Keratinocyte (primary cell): ENCODE data around the gene ETNPPL. TPM values are rescaled to one million over a fixed set of nuclear protein-coding genes. Genes with fewer than 3 reads are reported as not detected.

Source experiments
- DNase-seq: peaks from one replicate; pipeline ENCODE4 v3.0.0-alpha.2; 2011; ENCODE audit warnings: low read depth, missing footprints, low spot score
- FAIRE-seq: peaks from 2 replicates; lab custom pipeline; 2011; peaks lifted over from hg19 to GRCh38; lab: Jason Lieb, UNC
- H2AFZ ChIP-seq: 2 replicates; pipeline ENCODE4 v1.6.0; 2012; ENCODE audit warnings: low read length, control low read depth, inconsistent platforms; ENCODE audit not compliant: control insufficient read depth
- H3K27ac ChIP-seq: 2 replicates; pipeline ENCODE4 v1.5.1; 2011; ENCODE audit warnings: low read length; ENCODE audit not compliant: control insufficient read depth, insufficient read depth
- H3K27me3 ChIP-seq: 3 replicates; pipeline ENCODE4 v1.6.0; 2011; ENCODE audit warnings: low read length; ENCODE audit not compliant: control insufficient read depth, insufficient read depth; ENCODE audit errors: extremely low read depth
- H3K36me3 ChIP-seq, 2 experiments: 2 replicates in 1 of 2; 3 replicates in 1 of 2; pipeline ENCODE4 v1.5.1; 2011; ENCODE audit warnings: low read length in 2 of 2, mild to moderate bottlenecking in 1 of 2; ENCODE audit not compliant: control insufficient read depth in 2 of 2, insufficient read depth in 2 of 2; ENCODE audit errors: extremely low read depth in 1 of 2
- H3K4me1 ChIP-seq: 3 replicates; pipeline ENCODE4 v1.5.1; 2011; ENCODE audit warnings: low read length; ENCODE audit not compliant: control insufficient read depth, insufficient read depth; ENCODE audit errors: extremely low read depth
- H3K4me2 ChIP-seq: 3 replicates; pipeline ENCODE4 v1.6.0; 2011; ENCODE audit warnings: low read depth, low read length; ENCODE audit not compliant: control insufficient read depth, insufficient read depth; ENCODE audit errors: extremely low read depth
- H3K4me3 ChIP-seq, 3 experiments: fragments of 200-600 bp in 1 of 3; sonication (generic) in 1 of 3; 2 replicates in 2 of 3; 3 replicates in 1 of 3; pipeline ENCODE4 v1.5.1; 2011 to 2016; ENCODE audit warnings: low read length in 3 of 3, mild to moderate bottlenecking in 3 of 3, control low read depth in 2 of 3, inconsistent platforms in 1 of 3, low read depth in 1 of 3, mixed read lengths in 1 of 3, mixed run types in 1 of 3, moderate library complexity in 1 of 3; ENCODE audit not compliant: control insufficient read depth in 2 of 3, insufficient read depth in 2 of 3; ENCODE audit errors: extremely low read depth in 1 of 3
- H3K79me2 ChIP-seq: 2 replicates; pipeline ENCODE4 v1.6.0; 2012; ENCODE audit warnings: low read length; ENCODE audit not compliant: control insufficient read depth, insufficient read depth
- H3K9ac ChIP-seq: 3 replicates; pipeline ENCODE4 v1.6.0; 2011; ENCODE audit warnings: low read length; ENCODE audit not compliant: control insufficient read depth, insufficient read depth; ENCODE audit errors: extremely low read depth
- H3K9me1 ChIP-seq: 3 replicates; pipeline ENCODE4 v1.6.0; 2011; ENCODE audit warnings: low read length; ENCODE audit not compliant: control insufficient read depth, insufficient read depth; ENCODE audit errors: extremely low read depth
- H3K9me3 ChIP-seq: 2 replicates; pipeline ENCODE4 v1.5.1; 2012; ENCODE audit warnings: low read depth, low read length; ENCODE audit not compliant: control insufficient read depth
- H4K20me1 ChIP-seq: 3 replicates; pipeline ENCODE4 v1.6.0; 2011; ENCODE audit warnings: low read length; ENCODE audit not compliant: control insufficient read depth, insufficient read depth; ENCODE audit errors: extremely low read depth
- CTCF ChIP-seq, 3 experiments: IDR thresholded peaks in 1 of 3; conservative IDR thresholded peaks in 1 of 3; optimal IDR thresholded peaks in 1 of 3; 2 replicates in 2 of 3; 3 replicates in 1 of 3; pipeline versions ENCODE3 to v1.5.1; 2011; ENCODE audit warnings: low read length in 3 of 3, mild to moderate bottlenecking in 3 of 3, moderate library complexity in 2 of 3, control low read depth in 1 of 3, inconsistent platforms in 1 of 3; ENCODE audit not compliant: insufficient read depth in 2 of 3; ENCODE audit errors: extremely low read depth in 1 of 3
- EZH2 ChIP-seq: IDR thresholded peaks from one replicate; pipeline ENCODE4 v1.6.1; 2012; ENCODE audit warnings: inconsistent platforms, mild to moderate bottlenecking, low read length, moderate library complexity
- dilution Hi-C: fragments of 300-500 bp; cut with MboI; formaldehyde crosslinking; loops from one replicate; pipeline ENCODE4 v1.7.0; 2020; ENCODE audit warnings: low sequenced_read_pairs; ENCODE audit not compliant: extremely low pct_ligation_motif_present
- polyA plus RNA-seq, 5 experiments: library from polyadenylated mRNA; depleted of rRNA in 3 of 5; stranded (reverse) in 3 of 5; stranded (forward) in 1 of 5; unstranded in 1 of 5; fragments of >200 nt; gene quantifications; 1 replicate in 1 of 5; 2 replicates in 3 of 5; 3 replicates in 1 of 5; pipeline versions ENCODE4 v1.2.1 to v1.2.3, GENCODE V29; 2011 to 2012; ENCODE audit warnings: missing spikeins in 2 of 5, low read depth in 1 of 5, low replicate concordance in 1 of 5

The ETNPPL gene
- polyA plus RNA-seq, 1 donor (not counting 4 experiments of a cell fraction or from before 2014, with no cell fraction given): not detected

- DNase-seq: no peak
- Histone ChIP-seq H3K9me1 (no peaks in the 10 kb centered on the region), H3K36me3 (no peaks in the 10 kb centered on the region), H3K9me3 (no peaks in the 10 kb centered on the region), H4K20me1 (no peaks in the 10 kb centered on the region), H3K27ac (no peak overlapping the region), H3K4me3 (no peak overlapping the region), H3K27me3 (peaks cover 33% of the 10 kb centered on the region), H3K79me2 (no peaks in the 10 kb centered on the region), H3K9ac (no peak overlapping the region), H2AFZ (no peak overlapping the region), H3K4me1 (peaks cover 8% of the 10 kb centered on the region), H3K4me2 (no peak overlapping the region)
- TF ChIP-seq CTCF (optimal IDR thresholded peaks at IDR 0.05 in 1 of 3, IDR thresholded peaks at IDR 0.05 in 1 of 3, conservative IDR thresholded peaks at IDR 0.05 in 1 of 3; ENCODE audit: extremely low read depth in 1 of 3, insufficient read depth in 2 of 3, low read length in 3 of 3) (no peak), EZH2 (no peak)
- dilution Hi-C loops: no loop called here
- no peak for FAIRE-seq
Observed at GRCh38 chr4:108763986-108764385, 1.1 kb upstream of the ETNPPL start.

GRCh38 chr4:108763226-108763593 lies 357 bp upstream of the ETNPPL start:
- FAIRE-seq: no peak
- Histone ChIP-seq H3K4me1 (peaks cover 8% of the 10 kb centered on the region), H2AFZ (no peak overlapping the region), H3K27me3 (peaks cover 33% of the 10 kb centered on the region), H3K4me3 (peak overlapping the region in 2 of 3 experiments; percentile 9), H3K27ac (no peak overlapping the region), H3K9me3 (no peaks in the 10 kb centered on the region), H4K20me1 (no peaks in the 10 kb centered on the region), H3K4me2 (peak overlapping the region; percentile 45), H3K79me2 (no peaks in the 10 kb centered on the region), H3K9ac (no peak overlapping the region), H3K9me1 (no peaks in the 10 kb centered on the region), H3K36me3 (no peaks in the 10 kb centered on the region)
- no peak for TF ChIP-seq CTCF (optimal IDR thresholded peaks at IDR 0.05 in 1 of 3, IDR thresholded peaks at IDR 0.05 in 1 of 3, conservative IDR thresholded peaks at IDR 0.05 in 1 of 3; ENCODE audit: extremely low read depth in 1 of 3, insufficient read depth in 2 of 3, low read length in 3 of 3)
- no peak for TF ChIP-seq EZH2
- dilution Hi-C loops: no loop called here
- no peak for DNase-seq
